Astrocyte of the hippocampus (primary cell): ENCODE measurements around the gene COL4A6.

ENCODE experiments used
- DNase-seq: peaks from one replicate; pipeline ENCODE4 v3.0.0; 2011; ENCODE audit warnings: low read depth, low spot score

The COL4A6 gene

GRCh38 chrX:108159028-108159670 lies 279.1 kb downstream of the COL4A6 start:
- no peak for DNase-seq

- DNase-seq, result no peak
Measured at GRCh38 chrX:108157628-108158027, 280.6 kb downstream of the COL4A6 start.

- DNase-seq, result no peak
Measured at GRCh38 chrX:108156934-108157466, 281.2 kb downstream of the COL4A6 start.

- DNase-seq, result no peak
Measured at GRCh38 chrX:108156082-108156481, 282.1 kb downstream of the COL4A6 start.

GRCh38 chrX:108148524-108148923 lies 289.7 kb downstream of the COL4A6 start:
- DNase-seq, result no peak

- no peak for DNase-seq
Measured at GRCh38 chrX:108138814-108139702, 299.2 kb downstream of the COL4A6 start.

GRCh38 chrX:108134724-108135123 lies 303.5 kb downstream of the COL4A6 start:
- no peak for DNase-seq

- no peak for DNase-seq
Measured at GRCh38 chrX:108132876-108133275, 305.3 kb downstream of the COL4A6 start.

GRCh38 chrX:108132034-108132433 lies 306.2 kb downstream of the COL4A6 start:
- no peak for DNase-seq

GRCh38 chrX:108131471-108131870 lies 306.8 kb downstream of the COL4A6 start:
- peak; percentile 18 for DNase-seq

- DNase-seq, result no peak
Measured at GRCh38 chrX:108130889-108131288, 307.3 kb downstream of the COL4A6 start.

GRCh38 chrX:108127152-108127551 lies 311.1 kb downstream of the COL4A6 start:
- no peak for DNase-seq

- DNase-seq, result no peak
Measured at GRCh38 chrX:108126661-108127060, 311.6 kb downstream of the COL4A6 start.

GRCh38 chrX:108123591-108124366 lies 314.4 kb downstream of the COL4A6 start:
- DNase-seq, result peak; percentile 9

GRCh38 chrX:108122748-108123147 lies 315.5 kb downstream of the COL4A6 start:
- peak; percentile 82 for DNase-seq

GRCh38 chrX:108121291-108121690 lies 316.9 kb downstream of the COL4A6 start:
- no peak for DNase-seq

- no peak for DNase-seq
Measured at GRCh38 chrX:108117988-108118387, 320.2 kb downstream of the COL4A6 start.

GRCh38 chrX:108114541-108114940 lies 323.7 kb downstream of the COL4A6 start:
- DNase-seq, result no peak
